Measurements from ENCODE around the gene CYP2W1.

GRCh38 chr7:974820-975681, 7.9 kb upstream of the CYP2W1 start, which contains the start of gene COX19:
- TF ChIP-seq CTCF (IDR thresholded peaks at IDR 0.05; ENCODE audit: poor library complexity) (no peak), EZH2 (IDR thresholded peaks at IDR 0.05; ENCODE audit: borderline replicate concordance) (no peak)
